Colonic mucosa (tissue), 4 donors: Measurements from ENCODE around the gene CLDND1. TPM values are rescaled to one million over a fixed set of nuclear protein-coding genes. Genes with fewer than 3 reads are reported as not detected.
A peak's percentile ranks its signal among the peaks of the same experiment; 100 is the strongest.

Experiments
- DNase-seq: peaks from one replicate; pipeline ENCODE4 v3.0.0-alpha.2; 2020
- H3K27ac ChIP-seq: fragments of 200-600 bp; one replicate; pipeline ENCODE4 v1.8.0; 2021
- H3K27me3 ChIP-seq: fragments of 200-600 bp; one replicate; pipeline ENCODE4 v1.8.0; 2021
- H3K36me3 ChIP-seq: fragments of 200-600 bp; one replicate; pipeline ENCODE4 v1.8.0; 2021
- H3K4me1 ChIP-seq: fragments of 200-600 bp; one replicate; pipeline ENCODE4 v1.8.0; 2021; ENCODE audit warnings: mild to moderate bottlenecking
- H3K4me3 ChIP-seq: fragments of 200-600 bp; one replicate; pipeline ENCODE4 v1.8.0; 2021
- H3K9ac ChIP-seq, 2 donors: one replicate each; pipeline ENCODE4 v1.7.0; 2013; ENCODE audit warnings: control low read depth in 2 of 2, low read depth in 2 of 2, low read length in 2 of 2
- H3K9me3 ChIP-seq: fragments of 200-600 bp; one replicate; pipeline ENCODE4 v1.8.0; 2021
- CTCF ChIP-seq: fragments of 200-600 bp; IDR thresholded peaks from one replicate; pipeline ENCODE4 v1.8.0; 2022; ENCODE audit warnings: antibody characterized with exemption, mild to moderate bottlenecking
- intact Hi-C: fragments of 100-400 bp; cut with DNase I; formaldehyde crosslinking; loops from one replicate; pipeline ENCODE4 v1.14.1; 2022
- total RNA-seq, 2 donors: library from RNA; stranded (reverse); fragmentation: NEBNext Ultra II Directional in 1 of 2; extraction: Animal tissue kit (Norgen Biotek cat#: 25700) in 1 of 2; gene quantifications; one replicate each; pipeline ENCODE4 v1.2.1, GENCODE V29; 2021
- donor health status: healthy.
- donor health status: DM: no; HTN: no; CAD: no.
- donor health status: DM: no; HTN: no; CAD: no.

CLDND1 gene
- 10 to 100 TPM; 42.3 to 97.8 TPM for total RNA-seq

- intact Hi-C loops = no loop called here
- H3K9me3 ChIP-seq = no peaks in the 10 kb centered on the region
Observed at GRCh38 chr3:98522544-98523281, at the start of gene CLDND1. CLDND1 (minus strand) TSS chr3:98522902; CDS start chr3:98521424, 1,478 bp downstream.

GRCh38 chr3:98568402-98568801, 45.7 kb upstream of the CLDND1 start:
- Histone ChIP-seq H3K9ac (no peak overlapping the region), H3K9me3 (no peaks in the 10 kb centered on the region), H3K27ac (no peak overlapping the region), H3K4me3 (no peak overlapping the region), H3K4me1 (no peaks in the 10 kb centered on the region), H3K36me3 (no peaks in the 10 kb centered on the region), H3K27me3 (no peaks in the 10 kb centered on the region)
- DNase-seq = no peak
- no peak for TF ChIP-seq CTCF
- intact Hi-C loops = no loop called here

More at GRCh38 chr3:98522544-98523281, at the start of gene CLDND1:
- Histone ChIP-seq H3K4me1 (no peaks in the 10 kb centered on the region), H3K27ac (peak within 1 kb of the TSS; percentile 94), H3K36me3 (no peaks in the 10 kb centered on the region), H3K9ac (peak within 1 kb of the TSS; percentile 78 to 92), H3K27me3 (no peaks in the 10 kb centered on the region), H3K4me3 (peak within 1 kb of the TSS; percentile 83)
- DNase-seq = peak; percentile 98
- no peak for TF ChIP-seq CTCF

DNA sequence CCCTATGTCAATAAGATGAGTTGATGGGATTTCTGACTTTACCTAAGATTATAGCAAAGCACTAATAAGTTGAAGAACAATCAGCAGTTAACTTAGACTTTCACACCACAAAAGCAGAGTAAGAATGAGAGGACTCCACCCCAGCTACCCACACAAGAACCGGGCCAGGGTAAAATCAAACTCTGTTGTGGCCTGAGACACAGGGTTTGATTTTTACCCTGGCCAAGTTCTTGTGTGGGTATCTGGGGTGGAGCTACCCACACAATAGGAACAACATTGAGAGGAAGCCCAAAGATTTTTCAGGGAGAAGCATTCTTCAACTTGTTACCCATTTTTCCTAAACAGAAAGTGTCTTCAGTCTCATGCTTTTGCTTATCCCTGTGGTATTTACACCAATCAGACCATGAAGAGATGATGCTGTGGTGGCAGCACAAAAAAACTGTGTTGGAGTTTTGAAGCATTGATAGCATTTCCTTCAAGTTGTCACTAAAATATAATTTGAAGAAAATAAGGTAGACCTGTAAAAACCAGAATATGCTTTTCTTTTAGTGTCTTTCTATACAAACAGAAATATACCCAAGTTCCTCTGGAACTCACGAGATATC, 45.1 kb upstream of the CLDND1 start:
- Histone ChIP-seq H3K4me3 (no peak overlapping the region), H3K4me1 (no peaks in the 10 kb centered on the region), H3K27me3 (no peaks in the 10 kb centered on the region), H3K27ac (no peak overlapping the region), H3K9ac (no peak overlapping the region), H3K36me3 (no peaks in the 10 kb centered on the region), H3K9me3 (no peaks in the 10 kb centered on the region)
- intact Hi-C loops = no loop called here
- no peak for TF ChIP-seq CTCF
- DNase-seq = no peak

DNA sequence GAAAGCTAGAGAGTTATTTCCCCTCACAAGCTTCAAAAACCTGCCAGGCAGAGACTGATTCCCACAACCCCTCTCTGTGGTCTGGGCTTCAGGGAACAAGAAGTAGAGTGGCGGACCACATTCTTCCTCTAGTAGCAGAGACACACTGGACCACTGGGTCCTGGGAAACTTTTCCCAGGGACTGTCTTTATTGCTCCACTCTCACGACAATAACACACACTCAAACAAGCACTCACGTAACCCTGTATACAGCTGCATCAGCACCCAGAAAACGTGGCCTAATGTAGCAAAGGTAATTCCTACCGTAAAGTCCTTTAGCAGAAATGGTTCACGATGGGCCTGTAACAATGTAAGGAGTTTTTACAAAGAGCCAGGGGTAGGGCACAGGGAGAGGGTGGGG, 43.1 kb upstream of the CLDND1 start:
- no peak overlapping the region for H3K4me3 ChIP-seq
- H3K27me3 ChIP-seq = no peaks in the 10 kb centered on the region
- H3K4me1 ChIP-seq = no peaks in the 10 kb centered on the region
- intact Hi-C loops = no loop called here
- no peak for DNase-seq
- H3K36me3 ChIP-seq = no peaks in the 10 kb centered on the region
- no peak for TF ChIP-seq CTCF
- H3K27ac ChIP-seq = no peak overlapping the region
- H3K9ac ChIP-seq = no peak overlapping the region
- H3K9me3 ChIP-seq = no peaks in the 10 kb centered on the region

GRCh38 chr3:98565237-98565643, 42.5 kb upstream of the CLDND1 start:
- intact Hi-C loops = no loop called here
- Histone ChIP-seq H3K36me3 (no peaks in the 10 kb centered on the region), H3K4me1 (no peaks in the 10 kb centered on the region), H3K9ac (no peak overlapping the region), H3K9me3 (no peaks in the 10 kb centered on the region), H3K27me3 (no peaks in the 10 kb centered on the region), H3K27ac (no peak overlapping the region), H3K4me3 (no peak overlapping the region)
- no peak for DNase-seq
- no peak for TF ChIP-seq CTCF
